ENCODE measurements around the gene ZDHHC3.
A peak's percentile ranks its signal among the peaks of the same experiment; 100 is the strongest.
"Not testable (repeated sequence)": the region's sequence is repeated elsewhere in the genome, so short reads cannot be mapped to it uniquely, and the experiment has no call there.

Gene ZDHHC3

GRCh38 chr3:44988073-44988472 is 12.1 kb upstream of the ZDHHC3 start:
- Histone ChIP-seq H3K4me3 (ENCODE audit: low read length) (no peak overlapping the region), H3K27ac (ENCODE audit: low read length) (no peak overlapping the region), H3K9me3 (ENCODE audit: insufficient read depth, low read length) (no peaks in the 10 kb centered on the region), H3K4me1 (ENCODE audit: low read length) (no peaks in the 10 kb centered on the region), H4K20me1 (ENCODE audit: insufficient read depth, low read length) (peaks cover 43% of the 10 kb centered on the region), H3K9ac (ENCODE audit: low read length) (no peak overlapping the region), H3K27me3 (ENCODE audit: low read depth, low read length) (no peaks in the 10 kb centered on the region), H3K4me2 (ENCODE audit: low read length) (no peak overlapping the region), H3K36me3 (replicated peaks; ENCODE audit: low read depth, low read length) (peaks cover 61% of the 10 kb centered on the region), H3K79me2 (ENCODE audit: low read length) (peaks cover 94% of the 10 kb centered on the region), H2AFZ (ENCODE audit: low read depth, low read length) (no peak overlapping the region)
- no peak for TF ChIP-seq EZH2phosphoT487 (IDR thresholded peaks at IDR 0.05; ENCODE audit: low read depth)
- TF ChIP-seq, protein P1, sequence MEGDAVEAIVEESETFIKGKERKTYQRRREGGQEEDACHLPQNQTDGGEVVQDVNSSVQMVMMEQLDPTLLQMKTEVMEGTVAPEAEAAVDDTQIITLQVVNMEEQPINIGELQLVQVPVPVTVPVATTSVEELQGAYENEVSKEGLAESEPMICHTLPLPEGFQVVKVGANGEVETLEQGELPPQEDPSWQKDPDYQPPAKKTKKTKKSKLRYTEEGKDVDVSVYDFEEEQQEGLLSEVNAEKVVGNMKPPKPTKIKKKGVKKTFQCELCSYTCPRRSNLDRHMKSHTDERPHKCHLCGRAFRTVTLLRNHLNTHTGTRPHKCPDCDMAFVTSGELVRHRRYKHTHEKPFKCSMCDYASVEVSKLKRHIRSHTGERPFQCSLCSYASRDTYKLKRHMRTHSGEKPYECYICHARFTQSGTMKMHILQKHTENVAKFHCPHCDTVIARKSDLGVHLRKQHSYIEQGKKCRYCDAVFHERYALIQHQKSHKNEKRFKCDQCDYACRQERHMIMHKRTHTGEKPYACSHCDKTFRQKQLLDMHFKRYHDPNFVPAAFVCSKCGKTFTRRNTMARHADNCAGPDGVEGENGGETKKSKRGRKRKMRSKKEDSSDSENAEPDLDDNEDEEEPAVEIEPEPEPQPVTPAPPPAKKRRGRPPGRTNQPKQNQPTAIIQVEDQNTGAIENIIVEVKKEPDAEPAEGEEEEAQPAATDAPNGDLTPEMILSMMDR (IDR thresholded peaks at IDR 0.05; ENCODE audit: low read depth, low read length) = peak; percentile 46

DNA sequence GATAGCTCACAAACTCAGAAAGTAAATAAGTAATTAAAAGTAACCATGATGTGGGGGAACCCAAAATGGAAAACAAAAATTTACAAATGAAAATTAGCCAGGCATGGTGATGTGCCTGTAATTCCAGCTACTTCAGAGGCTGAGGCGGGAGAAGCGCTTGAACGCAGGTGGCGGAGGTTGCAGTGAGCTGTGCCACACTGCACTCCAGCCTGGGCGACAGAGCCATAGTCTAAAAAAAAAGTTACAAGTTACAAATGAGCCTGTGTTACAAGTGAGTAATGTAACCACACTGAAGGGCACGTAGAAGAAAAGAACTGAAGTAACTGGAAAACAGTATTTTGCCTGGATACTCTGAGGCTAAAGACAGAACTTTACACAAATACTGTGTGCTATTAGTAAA is 11.4 kb upstream of the ZDHHC3 start:
- Histone ChIP-seq H3K36me3 (replicated peaks; ENCODE audit: low read depth, low read length) (peaks cover 62% of the 10 kb centered on the region), H3K79me2 (ENCODE audit: low read length) (peaks cover 94% of the 10 kb centered on the region)
- TF ChIP-seq, protein P1 (IDR thresholded peaks at IDR 0.05; ENCODE audit: low read depth, low read length) = no peak
- TF ChIP-seq EZH2phosphoT487 (IDR thresholded peaks at IDR 0.05; ENCODE audit: low read depth) = no peak

GRCh38 chr3:44986330-44986729 is 10.4 kb upstream of the ZDHHC3 start:
- peaks cover 96% of the 10 kb centered on the region for H3K79me2 ChIP-seq (ENCODE audit: low read length)
- H3K9me3 ChIP-seq (ENCODE audit: insufficient read depth, low read length) = not testable (repeated sequence)
- peaks cover 54% of the 10 kb centered on the region for H4K20me1 ChIP-seq (ENCODE audit: insufficient read depth, low read length)

More for the DNA sequence above, 11.4 kb upstream of the ZDHHC3 start:
- Histone ChIP-seq H3K27me3 (ENCODE audit: low read depth, low read length) (no peaks in the 10 kb centered on the region), H3K4me1 (ENCODE audit: low read length) (no peaks in the 10 kb centered on the region), H3K9ac (ENCODE audit: low read length) (no peak overlapping the region), H3K4me2 (ENCODE audit: low read length) (no peak overlapping the region), H3K9me3 (ENCODE audit: insufficient read depth, low read length) (no peaks in the 10 kb centered on the region), H3K27ac (ENCODE audit: low read length) (no peak overlapping the region), H2AFZ (ENCODE audit: low read depth, low read length) (no peak overlapping the region), H3K4me3 (ENCODE audit: low read length) (no peak overlapping the region), H4K20me1 (ENCODE audit: insufficient read depth, low read length) (peaks cover 44% of the 10 kb centered on the region)

GRCh38 chr3:44984335-44984734 is 8.4 kb upstream of the ZDHHC3 start:
- TF ChIP-seq, protein P1 (IDR thresholded peaks at IDR 0.05; ENCODE audit: low read depth, low read length) = no peak
- no peak for TF ChIP-seq EZH2phosphoT487 (IDR thresholded peaks at IDR 0.05; ENCODE audit: low read depth)
- H3K79me2 ChIP-seq (ENCODE audit: low read length) = peaks cover 99% of the 10 kb centered on the region
- peaks cover 50% of the 10 kb centered on the region for H3K36me3 ChIP-seq (replicated peaks; ENCODE audit: low read depth, low read length)
- H3K4me1 ChIP-seq (ENCODE audit: low read length) = peaks cover 17% of the 10 kb centered on the region
- H3K9me3 ChIP-seq (ENCODE audit: insufficient read depth, low read length) = no peaks in the 10 kb centered on the region
- no peak overlapping the region for H3K27ac ChIP-seq (ENCODE audit: low read length)
- H3K4me3 ChIP-seq (ENCODE audit: low read length) = no peak overlapping the region
- no peak overlapping the region for H2AFZ ChIP-seq (ENCODE audit: low read depth, low read length)
- H3K9ac ChIP-seq (ENCODE audit: low read length) = no peak overlapping the region
- H3K4me2 ChIP-seq (ENCODE audit: low read length) = no peak overlapping the region
- no peaks in the 10 kb centered on the region for H3K27me3 ChIP-seq (ENCODE audit: low read depth, low read length)
- peaks cover 71% of the 10 kb centered on the region for H4K20me1 ChIP-seq (ENCODE audit: insufficient read depth, low read length)

More at GRCh38 chr3:44986330-44986729, 10.4 kb upstream of the ZDHHC3 start:
- not testable (repeated sequence) for H3K4me2 ChIP-seq (ENCODE audit: low read length); H3K27ac ChIP-seq (ENCODE audit: low read length); H3K27me3 ChIP-seq (ENCODE audit: low read depth, low read length); H2AFZ ChIP-seq (ENCODE audit: low read depth, low read length); H3K9ac ChIP-seq (ENCODE audit: low read length); H3K4me3 ChIP-seq (ENCODE audit: low read length); H3K4me1 ChIP-seq (ENCODE audit: low read length)
- peaks cover 52% of the 10 kb centered on the region for H3K36me3 ChIP-seq (replicated peaks; ENCODE audit: low read depth, low read length)

All from OCI-LY3 (cell line).